PC-3 (cell line): Measurements from ENCODE around the gene TTBK2. TPM values are rescaled to one million over a fixed set of nuclear protein-coding genes. Genes with fewer than 3 reads are reported as not detected.

Experiments used
- ATAC-seq: fragments of 200-7000 bp; cut with Tn5 transposase; 2 replicates; pipeline ENCODE4 v1.9.1; 2020; ENCODE audit warnings: mild to moderate bottlenecking, moderate library complexity
- BruUV-seq: library from RNA; stranded (reverse); fragments of 400-500 nt; replicated peaks from 2 replicates; lab custom pipeline; 2021; lab: Mats Ljungman, UMichigan
- CTCF ChIA-PET: fragments of 300-600 bp; sonication (Branson Sonifier 250); formaldehyde crosslinking; loops from one replicate; lab custom pipeline; 2022; ENCODE audit warnings: antibody characterized with exemption; lab: Charles Lee
- POLR2A ChIA-PET: fragments of 300-600 bp; sonication (Branson Sonifier 250); formaldehyde crosslinking; loops from one replicate; lab custom pipeline; 2022; ENCODE audit warnings: antibody characterized with exemption; ENCODE audit not compliant: unreplicated experiment; lab: Charles Lee
- DNase-seq: peaks from one replicate; pipeline ENCODE4 v3.0.0-alpha.2; 2015
- H2AFZ ChIP-seq: fragments of 300-600 bp; sonication (generic); 2 replicates; pipeline ENCODE4 v1.6.0; 2016; ENCODE audit warnings: antibody characterized with exemption, low read length
- H3F3A ChIP-seq: fragments of 300-600 bp; sonication (generic); one replicate; pipeline ENCODE4 v1.6.0; 2017; ENCODE audit warnings: antibody characterized with exemption, low read length, control low read depth, mild to moderate bottlenecking; ENCODE audit not compliant: unreplicated experiment
- H3K27ac ChIP-seq: fragments of 300-600 bp; sonication (generic); 2 replicates; pipeline ENCODE4 v1.5.1; 2016; ENCODE audit warnings: mild to moderate bottlenecking, low read length
- H3K27me3 ChIP-seq: fragments of 300-600 bp; sonication (generic); 2 replicates; pipeline ENCODE4 v1.6.1; 2016; ENCODE audit warnings: low read length, mixed read lengths
- H3K36me3 ChIP-seq: fragments of 300-600 bp; sonication (generic); 2 replicates; pipeline ENCODE4 v1.6.1; 2016; ENCODE audit warnings: low read depth, mixed run types, low read length, mixed read lengths
- H3K4me1 ChIP-seq: fragments of 300-600 bp; sonication (generic); 2 replicates; pipeline ENCODE4 v1.5.1; 2016; ENCODE audit warnings: low read length; ENCODE audit not compliant: insufficient read depth
- H3K4me2 ChIP-seq: fragments of 300-600 bp; sonication (generic); 2 replicates; pipeline ENCODE4 v1.6.0; 2016; ENCODE audit warnings: low read length
- H3K4me3 ChIP-seq: fragments of 300-600 bp; sonication (generic); 2 replicates; pipeline ENCODE4 v1.5.1; 2016; ENCODE audit warnings: mild to moderate bottlenecking, low read length, mixed read lengths
- H3K79me2 ChIP-seq: fragments of 300-600 bp; sonication (generic); 2 replicates; pipeline ENCODE4 v1.6.1; 2017; ENCODE audit warnings: low read length, mixed read lengths
- H3K9ac ChIP-seq: fragments of 300-600 bp; sonication (generic); 2 replicates; pipeline ENCODE4 v1.6.0; 2016; ENCODE audit warnings: mild to moderate bottlenecking, low read length
- H3K9me2 ChIP-seq: fragments of 300-600 bp; sonication (generic); replicated peaks from 2 replicates; pipeline ENCODE4 v1.6.1; 2016; ENCODE audit warnings: mixed run types, low read length, mixed read lengths
- H3K9me3 ChIP-seq: fragments of 300-600 bp; sonication (generic); 2 replicates; pipeline ENCODE4 v1.6.1; 2016; ENCODE audit warnings: low read length, mixed read lengths
- H4K20me1 ChIP-seq: fragments of 300-600 bp; sonication (generic); 2 replicates; pipeline ENCODE4 v1.6.1; 2016; ENCODE audit warnings: low read length, mixed read lengths
- CTCF ChIP-seq: fragments of 300-600 bp; sonication (generic); conservative IDR thresholded peaks from 2 replicates; pipeline ENCODE4 v1.5.1; 2017; ENCODE audit warnings: antibody characterized with exemption, low read depth, mild to moderate bottlenecking, low read length
- EZH2 ChIP-seq: fragments of 300-600 bp; sonication (generic); IDR thresholded peaks from one replicate; pipeline ENCODE4 v1.6.1; 2017; ENCODE audit warnings: antibody characterized with exemption, mild to moderate bottlenecking, low read length; ENCODE audit not compliant: unreplicated experiment
- EZH2phosphoT487 ChIP-seq: fragments of 300-600 bp; sonication (generic); IDR thresholded peaks from 2 replicates; pipeline ENCODE4 v1.6.1; 2018; ENCODE audit warnings: mild to moderate bottlenecking, antibody characterized with exemption, low read length, borderline replicate concordance
- intact Hi-C: fragments of 100-400 bp; cut with micrococcal nuclease; formaldehyde crosslinking; loops from 2 replicates; pipeline ENCODE4 v1.9.0; 2023
- total RNA-seq: library from RNA; depleted of rRNA; stranded (reverse); fragments of >200 nt; gene quantifications from 2 replicates; pipeline ENCODE4 v1.2.3, GENCODE V29; 2014

Gene TTBK2
- total RNA-seq, 1 experiment from 2014 or later = 3.5 TPM

GRCh38 chr15:42750306-42750705, 170.3 kb downstream of the TTBK2 start:
- Histone ChIP-seq H3K9ac (no peak overlapping the region), H3K4me3 (no peak overlapping the region), H4K20me1 (no peaks in the 10 kb centered on the region), H3K27ac (no peak overlapping the region), H3K27me3 (no peaks in the 10 kb centered on the region), H3K36me3 (0 out of 2 replicates have a peak, but pooled peaks cover 3% of the 10 kb centered on the region), H3F3A (no peaks in the 10 kb centered on the region), H2AFZ (no peak overlapping the region), H3K9me2 (no peaks in the 10 kb centered on the region), H3K9me3 (no peaks in the 10 kb centered on the region), H3K4me1 (no peaks in the 10 kb centered on the region), H3K79me2 (no peaks in the 10 kb centered on the region), H3K4me2 (no peak overlapping the region)
- POLR2A ChIA-PET = interaction anchor here (0.7 kb wide), 1 partner anchor 112 kb away, joined by 7 read pairs; no protein-coding TSS in a partner anchor
- ATAC-seq (no peak), DNase-seq (no peak)
- CTCF ChIA-PET = no interaction called here
- BruUV-seq = no TSS peak
- intact Hi-C loops = no loop called here
- TF ChIP-seq EZH2phosphoT487 = no peak
- TF ChIP-seq EZH2 = no peak
- TF ChIP-seq CTCF = no peak

- Histone ChIP-seq H3K9ac (no peak overlapping the region), H3K27ac (no peak overlapping the region), H3K79me2 (no peaks in the 10 kb centered on the region), H3K9me2 (no peaks in the 10 kb centered on the region), H3K9me3 (no peaks in the 10 kb centered on the region), H3K27me3 (no peaks in the 10 kb centered on the region), H3K4me2 (no peak overlapping the region), H4K20me1 (no peaks in the 10 kb centered on the region), H3K4me3 (no peak overlapping the region), H3F3A (no peaks in the 10 kb centered on the region), H3K36me3 (0 out of 2 replicates have a peak, but pooled peaks cover 3% of the 10 kb centered on the region), H2AFZ (no peak overlapping the region), H3K4me1 (no peaks in the 10 kb centered on the region)
- BruUV-seq = no TSS peak
- ChIA-PET CTCF (no interaction called here), POLR2A (no interaction called here)
- DNase-seq = no peak
- ATAC-seq = no peak
- no peak for TF ChIP-seq CTCF
- TF ChIP-seq EZH2 = no peak
- no peak for TF ChIP-seq EZH2phosphoT487
- intact Hi-C loops = no loop called here
Observed at GRCh38 chr15:42749266-42749665, 171.3 kb downstream of the TTBK2 start.

GRCh38 chr15:42744195-42744594, 176.4 kb downstream of the TTBK2 start:
- DNase-seq (no peak), ATAC-seq (no peak)
- Histone ChIP-seq H3K9me2 (no peaks in the 10 kb centered on the region), H3K9ac (no peak overlapping the region), H3K4me1 (no peaks in the 10 kb centered on the region), H3K79me2 (no peaks in the 10 kb centered on the region), H3K27me3 (no peaks in the 10 kb centered on the region), H3K27ac (no peak overlapping the region), H3K9me3 (no peaks in the 10 kb centered on the region), H3F3A (no peaks in the 10 kb centered on the region), H3K36me3 (no peaks in the 10 kb centered on the region), H2AFZ (no peak overlapping the region), H4K20me1 (no peaks in the 10 kb centered on the region), H3K4me2 (no peak overlapping the region), H3K4me3 (no peak overlapping the region)
- no peak for TF ChIP-seq CTCF
- no peak for TF ChIP-seq EZH2
- TF ChIP-seq EZH2phosphoT487 = no peak
- POLR2A ChIA-PET = no interaction called here
- BruUV-seq = no TSS peak
- CTCF ChIA-PET = no interaction called here
- intact Hi-C loops = no loop called here
